Mammary epithelial cell (primary cell): ENCODE data around the gene CD300E.

Source experiments
- EZH2 ChIP-seq: IDR thresholded peaks from 2 replicates; pipeline ENCODE4 v1.6.1; 2012; ENCODE audit warnings: low read length, inconsistent platforms, borderline replicate concordance
- TF ChIP-seq, protein P1 (sequence below), 2 donors: IDR thresholded peaks in 1 of 2; conservative IDR thresholded peaks in 1 of 2; 2 replicates each; pipeline ENCODE4 v1.5.1; 2011 to 2012; ENCODE audit warnings: inconsistent platforms in 2 of 2, low read length in 2 of 2, mild to moderate bottlenecking in 2 of 2, control low read depth in 1 of 2, low read depth in 1 of 2; ENCODE audit not compliant: insufficient read depth in 1 of 2; ENCODE audit errors: extremely low read depth in 1 of 2

- TF ChIP-seq, protein P1, sequence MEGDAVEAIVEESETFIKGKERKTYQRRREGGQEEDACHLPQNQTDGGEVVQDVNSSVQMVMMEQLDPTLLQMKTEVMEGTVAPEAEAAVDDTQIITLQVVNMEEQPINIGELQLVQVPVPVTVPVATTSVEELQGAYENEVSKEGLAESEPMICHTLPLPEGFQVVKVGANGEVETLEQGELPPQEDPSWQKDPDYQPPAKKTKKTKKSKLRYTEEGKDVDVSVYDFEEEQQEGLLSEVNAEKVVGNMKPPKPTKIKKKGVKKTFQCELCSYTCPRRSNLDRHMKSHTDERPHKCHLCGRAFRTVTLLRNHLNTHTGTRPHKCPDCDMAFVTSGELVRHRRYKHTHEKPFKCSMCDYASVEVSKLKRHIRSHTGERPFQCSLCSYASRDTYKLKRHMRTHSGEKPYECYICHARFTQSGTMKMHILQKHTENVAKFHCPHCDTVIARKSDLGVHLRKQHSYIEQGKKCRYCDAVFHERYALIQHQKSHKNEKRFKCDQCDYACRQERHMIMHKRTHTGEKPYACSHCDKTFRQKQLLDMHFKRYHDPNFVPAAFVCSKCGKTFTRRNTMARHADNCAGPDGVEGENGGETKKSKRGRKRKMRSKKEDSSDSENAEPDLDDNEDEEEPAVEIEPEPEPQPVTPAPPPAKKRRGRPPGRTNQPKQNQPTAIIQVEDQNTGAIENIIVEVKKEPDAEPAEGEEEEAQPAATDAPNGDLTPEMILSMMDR (conservative IDR thresholded peaks at IDR 0.05 in 1 of 2, IDR thresholded peaks at IDR 0.05 in 1 of 2; ENCODE audit: extremely low read depth in 1 of 2, insufficient read depth in 1 of 2, low read depth in 1 of 2, low read length in 2 of 2) = no peak
- no peak for TF ChIP-seq EZH2
These were observed 2.1 kb upstream of the CD300E start for GRCh38 chr17:74625661-74626060.
